GM21390 (cell line): ENCODE measurements around the gene ZBED2.

Source experiments
- ATAC-seq: cut with Tn5 transposase; IDR thresholded peaks from one replicate; pipeline ENCODE4 v1.9.1; 2021; ENCODE audit not compliant: unreplicated experiment

ZBED2 gene

DNA sequence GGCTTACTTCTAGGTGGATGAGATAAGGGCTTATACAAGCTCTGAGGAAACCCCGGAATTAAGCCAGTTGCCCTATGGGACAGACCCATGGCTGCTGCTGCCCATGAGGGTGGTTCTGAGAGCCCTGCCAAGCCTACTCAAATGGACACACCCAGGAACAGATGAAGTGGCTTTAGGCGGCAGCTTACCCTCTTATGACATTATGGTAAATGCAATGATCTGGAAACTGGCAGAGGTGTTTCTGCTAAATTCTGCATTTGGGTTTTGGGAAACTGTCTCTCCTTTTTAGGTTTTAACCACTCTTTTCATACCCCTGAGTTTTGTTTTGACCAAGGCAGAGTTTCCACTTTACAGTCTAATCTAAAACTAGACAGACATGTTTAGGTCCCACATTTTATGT, 9.0 kb upstream of the ZBED2 start:
- peak; percentile 25 for ATAC-seq

DNA sequence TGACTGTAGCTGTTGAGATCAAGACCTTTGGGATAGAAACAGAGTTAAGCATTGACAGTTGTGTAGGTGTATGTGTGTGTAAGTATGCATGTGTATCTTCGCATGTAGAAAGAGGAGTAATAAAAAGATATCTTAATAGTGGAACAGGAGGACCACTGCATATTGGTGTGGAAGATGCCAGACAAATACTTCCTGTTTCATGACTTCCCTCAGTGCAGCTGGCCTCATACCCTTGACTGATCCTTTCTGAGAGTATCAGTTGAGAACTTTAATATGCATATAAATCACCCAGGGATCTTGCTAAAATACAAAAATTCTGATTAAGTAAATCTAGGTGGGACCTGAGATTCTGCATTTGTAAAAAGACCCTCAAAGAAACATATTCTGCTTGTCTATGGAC, 8.5 kb upstream of the ZBED2 start:
- peak; percentile 65 for ATAC-seq

DNA sequence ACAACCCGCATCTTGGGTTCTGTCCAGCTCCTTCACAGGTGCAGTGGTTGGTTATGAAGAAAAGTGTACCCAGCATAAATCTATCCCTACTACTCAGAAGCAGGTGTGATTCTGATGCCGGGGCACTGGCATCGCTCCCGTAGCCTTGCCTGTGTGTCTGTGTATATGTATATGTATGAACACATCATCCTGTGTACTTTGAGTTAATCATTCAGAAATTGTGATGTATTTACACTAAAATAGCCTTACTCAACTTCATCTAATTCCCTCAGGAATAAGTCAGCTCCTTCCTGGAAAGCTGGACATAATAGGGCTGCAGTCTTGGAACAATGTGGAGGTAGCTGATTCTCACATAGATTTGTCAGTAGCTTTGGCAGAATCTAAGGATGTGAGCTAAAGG, 6.7 kb upstream of the ZBED2 start:
- ATAC-seq = no peak

DNA sequence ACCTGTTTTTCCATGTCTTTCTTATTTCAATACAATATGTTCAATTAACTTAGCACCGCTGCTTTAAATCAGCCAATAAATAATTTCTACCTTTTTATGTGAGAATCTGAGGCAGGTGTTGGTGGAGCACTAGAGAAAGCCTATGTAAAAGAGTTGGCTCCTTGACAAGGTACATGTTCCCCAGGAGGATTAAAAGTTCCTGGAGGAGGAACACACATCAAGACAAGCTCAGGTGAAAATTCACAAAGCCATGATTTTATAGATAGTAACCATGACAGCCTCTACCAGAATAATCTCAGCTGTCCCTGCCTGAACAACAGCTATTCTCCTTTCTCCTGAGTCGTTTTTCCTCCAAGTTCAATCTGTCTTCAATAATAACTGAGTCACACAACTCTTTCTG, 3.4 kb upstream of the ZBED2 start:
- ATAC-seq = no peak

DNA sequence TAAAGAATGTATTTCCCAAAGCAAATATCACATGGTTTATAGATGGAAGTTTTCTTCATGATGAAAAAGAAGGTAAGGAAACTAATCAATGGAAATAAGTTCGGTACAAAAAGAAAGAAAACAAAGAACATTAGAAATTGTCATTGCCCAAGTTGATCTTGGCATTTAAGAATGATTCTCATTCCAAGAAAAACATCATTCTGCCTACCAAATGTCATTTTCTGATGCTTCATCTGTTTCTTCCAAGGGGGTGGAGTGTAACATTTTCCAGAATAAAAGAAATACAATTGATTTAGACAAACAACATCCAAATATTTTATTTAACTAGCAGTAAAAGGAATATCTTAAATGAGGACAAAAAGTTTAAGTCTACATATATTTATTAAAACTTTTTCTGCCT, 3.0 kb upstream of the ZBED2 start:
- no peak for ATAC-seq

DNA sequence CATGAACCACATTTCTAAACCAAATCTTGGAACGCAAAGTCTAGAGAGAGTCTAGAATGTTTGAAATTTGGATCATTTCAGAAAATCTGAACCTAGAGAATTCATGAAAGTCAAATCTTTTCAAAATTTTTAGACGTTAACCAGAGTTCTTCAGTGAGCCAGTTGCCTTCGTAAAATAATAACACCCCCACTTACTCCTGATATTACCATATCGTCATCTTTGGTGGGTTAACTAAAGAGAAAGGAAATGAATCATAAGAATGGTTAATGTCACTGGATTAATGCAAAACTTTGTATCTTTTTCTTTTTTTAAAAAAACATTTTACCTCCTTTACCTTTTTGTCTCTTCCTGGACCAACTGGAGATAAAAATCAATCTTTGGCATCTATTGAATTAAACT, 1.2 kb upstream of the ZBED2 start:
- ATAC-seq = no peak

DNA sequence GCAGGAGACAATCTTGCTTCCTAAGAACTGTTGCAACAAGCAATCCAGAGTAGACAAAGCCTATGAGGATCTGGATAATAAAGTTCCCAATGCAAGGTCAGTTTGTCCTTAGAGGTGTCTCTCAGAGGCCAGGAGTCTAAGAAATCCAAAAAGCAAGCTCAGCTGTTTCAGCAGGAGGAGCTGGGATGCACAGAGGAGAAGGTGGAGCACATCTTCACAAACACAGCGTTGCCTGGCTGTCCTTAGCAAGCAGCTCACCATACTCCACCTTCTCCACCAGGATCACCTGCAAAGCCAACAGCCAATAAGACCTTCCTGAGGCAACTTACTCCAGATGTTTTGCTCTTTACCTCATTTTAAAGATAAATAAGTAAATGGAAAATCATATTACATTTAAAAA, 365 bp downstream of the ZBED2 start:
- ATAC-seq = no peak

DNA sequence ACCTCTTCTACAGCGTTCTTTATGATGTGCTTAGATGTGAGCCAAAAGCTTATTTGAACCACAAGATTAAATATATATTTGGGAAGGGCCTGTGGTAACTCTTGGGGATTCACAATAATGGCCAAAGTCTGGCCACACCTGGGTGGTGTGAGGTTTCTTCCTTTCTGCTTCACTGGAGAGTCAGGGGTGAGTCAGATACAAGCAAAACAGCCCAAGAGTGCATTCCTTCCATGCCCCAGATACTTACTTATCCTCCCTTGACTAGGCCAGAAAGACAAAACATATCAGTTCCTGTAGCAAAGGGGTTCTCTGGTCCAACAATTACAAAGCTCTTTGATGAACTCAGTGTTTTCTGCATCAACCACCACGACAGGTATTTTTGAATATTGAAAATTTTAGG, 941 bp downstream of the ZBED2 start:
- ATAC-seq = peak; percentile 63

DNA sequence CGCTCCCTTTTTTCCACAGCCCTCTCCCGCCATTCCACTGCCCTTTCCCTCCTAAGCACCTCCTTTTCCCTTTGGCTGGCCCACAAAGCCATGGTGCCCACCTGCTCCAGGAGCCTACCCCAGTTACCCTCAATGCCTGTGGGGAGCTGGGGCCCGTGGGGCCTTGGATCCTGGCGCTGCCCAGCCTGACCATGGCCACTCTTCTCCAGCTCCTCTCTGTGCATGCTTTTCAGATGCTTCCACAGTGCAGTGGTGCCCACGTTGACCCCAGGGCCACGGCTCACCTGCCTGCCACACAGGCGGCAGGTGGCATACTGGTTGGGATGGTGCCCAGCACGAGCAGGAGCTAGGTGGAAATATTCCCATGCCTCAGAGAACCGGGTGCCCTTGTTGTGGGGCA, 1.5 kb downstream of the ZBED2 start:
- ATAC-seq = peak; percentile 7

DNA sequence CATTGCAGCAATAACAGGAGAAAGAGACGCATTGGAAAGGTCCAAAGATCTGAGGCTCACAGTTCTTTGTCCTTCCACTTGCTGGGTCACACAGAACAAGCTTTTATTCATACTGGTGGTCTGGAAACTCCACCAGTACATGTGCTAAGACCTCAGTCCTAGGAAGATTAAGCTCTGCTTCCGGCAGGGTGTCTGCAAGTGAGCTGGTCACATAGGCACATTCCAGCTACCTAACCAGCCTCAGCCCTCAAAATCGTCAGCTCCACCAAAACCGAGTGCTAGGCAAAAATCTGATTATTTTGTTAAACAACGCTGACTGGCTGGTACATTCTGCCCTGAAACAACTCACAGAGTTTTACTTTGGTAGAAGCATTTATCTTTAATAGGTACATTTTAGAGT, 2.2 kb downstream of the ZBED2 start:
- no peak for ATAC-seq

DNA sequence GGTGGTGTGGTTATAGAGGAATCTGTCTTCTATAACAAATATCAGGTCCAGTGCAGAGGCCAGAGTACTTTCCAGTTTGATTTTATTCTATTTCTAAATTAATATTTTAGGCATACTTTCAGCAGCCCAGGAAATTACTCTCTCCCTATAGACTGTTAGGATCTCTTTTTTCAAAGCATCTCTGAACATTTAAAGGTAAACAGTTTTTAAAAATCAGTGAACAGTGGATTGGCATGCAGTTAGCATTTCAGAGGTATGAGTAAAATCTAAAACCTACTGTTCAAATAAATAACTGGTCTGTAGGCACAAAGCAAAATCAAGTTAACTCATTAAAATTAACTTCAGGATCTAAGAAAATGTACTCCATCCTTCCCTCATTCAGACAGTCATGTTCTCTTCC, 3.0 kb downstream of the ZBED2 start:
- no peak for ATAC-seq

DNA sequence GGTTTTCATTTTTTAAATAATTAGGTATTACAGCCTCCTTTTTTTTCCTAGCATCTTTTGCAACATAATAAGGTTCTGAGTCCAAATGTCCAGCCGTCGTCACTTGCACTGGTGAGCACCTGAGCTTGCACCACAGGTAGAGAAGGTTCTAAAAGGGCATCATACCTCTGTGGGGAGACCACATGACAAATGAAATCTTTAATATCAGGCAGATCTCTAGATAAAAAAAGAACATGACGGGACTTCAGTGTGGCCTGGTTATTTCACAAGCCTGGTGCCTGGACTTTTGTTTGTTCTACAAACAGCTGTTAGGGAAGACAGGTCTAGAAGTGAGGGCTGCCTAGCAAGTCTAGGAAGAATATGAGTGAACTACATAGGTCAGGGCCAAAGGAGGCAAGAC, 3.6 kb downstream of the ZBED2 start:
- ATAC-seq = no peak

DNA sequence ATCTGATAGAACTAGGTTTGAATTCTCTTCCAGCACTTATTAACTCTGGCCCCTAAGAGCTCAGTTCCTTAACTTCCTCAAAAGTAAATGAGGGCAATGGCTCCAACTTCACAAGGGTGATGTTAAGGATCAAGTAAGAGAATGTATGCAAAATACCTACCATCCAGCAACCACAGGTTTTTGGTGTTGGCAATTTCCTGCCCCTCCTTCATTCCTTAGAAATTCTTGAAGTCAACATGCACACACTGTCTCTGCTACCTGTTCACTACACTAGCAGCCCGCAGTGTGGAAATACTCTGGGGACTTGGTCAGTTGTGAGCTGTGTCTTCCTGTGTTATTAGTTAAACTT, 5.0 kb downstream of the ZBED2 start:
- ATAC-seq = no peak

DNA sequence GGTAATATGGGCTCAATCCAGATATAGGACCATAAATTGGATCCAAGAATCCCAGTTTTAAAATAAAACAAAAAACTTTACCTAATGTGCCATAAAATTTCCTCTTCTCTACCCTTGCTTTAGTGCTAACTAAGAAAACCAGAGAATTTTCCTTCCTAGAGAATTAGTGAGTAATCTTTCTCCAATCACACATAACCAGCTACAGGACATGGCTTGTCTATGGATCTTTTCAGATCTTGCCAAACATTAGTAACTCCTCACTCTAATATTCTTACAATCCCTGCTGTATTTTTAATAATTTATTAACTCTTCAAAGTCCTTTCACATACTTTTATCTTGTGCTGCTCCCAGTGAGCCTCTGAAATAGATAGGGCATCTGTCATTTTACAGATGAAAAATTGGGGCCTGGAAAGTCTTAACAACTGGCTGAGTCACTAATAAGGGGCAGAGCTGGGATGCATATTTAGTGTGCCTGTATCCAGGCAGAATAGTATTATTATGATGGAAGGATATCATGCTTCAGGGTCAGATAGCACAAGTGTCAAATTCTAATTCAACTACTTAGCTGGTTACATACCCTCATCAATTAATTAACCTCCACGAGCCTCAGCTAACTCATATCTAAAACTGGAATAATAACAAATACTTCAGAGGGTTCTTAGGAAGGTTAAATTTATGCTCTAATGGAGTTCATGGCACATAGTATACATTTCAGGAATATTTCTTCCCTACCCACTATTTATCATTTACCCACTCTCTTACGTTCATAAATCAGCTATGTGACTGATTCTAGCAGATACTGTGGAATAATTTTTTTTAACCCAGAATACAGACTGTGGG, 5.6 kb downstream of the ZBED2 start:
- no peak for ATAC-seq

DNA sequence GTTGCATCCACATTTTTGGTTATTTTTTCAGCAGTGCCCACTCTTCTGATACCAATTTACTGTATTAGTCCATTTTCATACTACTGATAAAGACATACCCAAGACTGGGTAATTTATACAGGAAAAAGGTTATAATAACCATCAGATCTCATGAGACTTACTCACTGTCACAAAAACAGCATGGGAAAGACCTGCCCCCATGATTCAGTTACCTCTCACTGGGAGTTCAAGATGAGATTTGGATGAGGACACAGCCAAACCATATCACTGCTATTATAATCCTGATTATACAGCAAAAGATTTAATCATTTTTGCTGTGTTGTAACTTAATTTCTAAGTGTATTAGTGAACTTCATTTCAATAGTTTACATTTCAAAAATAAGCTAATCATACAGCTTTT, 6.6 kb downstream of the ZBED2 start:
- no peak for ATAC-seq

DNA sequence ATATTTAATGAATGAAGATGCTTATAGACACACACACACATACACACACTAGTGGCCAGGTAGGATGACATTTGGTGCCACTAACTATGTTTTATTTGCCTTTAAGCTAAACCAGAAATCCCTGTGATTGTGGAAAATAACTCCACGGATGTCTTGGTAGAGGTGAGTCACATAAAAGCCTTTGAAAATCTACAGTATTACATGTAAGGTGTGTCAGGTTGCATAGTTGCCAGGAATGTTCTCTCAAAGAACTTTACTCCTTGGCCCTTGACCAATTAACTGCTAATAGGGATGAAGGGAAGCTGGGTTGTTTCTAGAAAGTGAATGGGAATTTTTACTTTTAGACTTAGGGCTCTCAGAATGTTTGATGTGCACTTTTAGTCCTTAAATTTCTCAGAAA, 9.9 kb downstream of the ZBED2 start:
- no peak for ATAC-seq

DNA sequence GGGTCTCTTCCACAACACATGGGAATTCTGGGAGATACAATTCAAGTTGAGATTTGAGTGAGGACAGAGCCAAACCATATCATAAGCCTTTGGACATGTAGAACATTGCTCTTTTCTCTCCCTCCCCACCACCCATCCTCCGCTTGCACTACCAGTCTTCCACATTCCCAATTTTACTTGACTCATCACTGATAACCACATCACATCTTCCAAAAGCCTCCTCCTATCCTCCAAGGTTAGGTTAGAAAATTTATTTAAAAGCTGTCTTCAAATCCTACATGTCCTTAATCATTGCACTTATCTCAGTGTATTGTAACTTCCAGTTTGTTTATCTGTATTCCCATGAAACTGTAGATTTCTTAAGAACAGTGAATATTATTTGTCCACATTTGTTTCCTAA, 10.4 kb downstream of the ZBED2 start:
- ATAC-seq = no peak

DNA sequence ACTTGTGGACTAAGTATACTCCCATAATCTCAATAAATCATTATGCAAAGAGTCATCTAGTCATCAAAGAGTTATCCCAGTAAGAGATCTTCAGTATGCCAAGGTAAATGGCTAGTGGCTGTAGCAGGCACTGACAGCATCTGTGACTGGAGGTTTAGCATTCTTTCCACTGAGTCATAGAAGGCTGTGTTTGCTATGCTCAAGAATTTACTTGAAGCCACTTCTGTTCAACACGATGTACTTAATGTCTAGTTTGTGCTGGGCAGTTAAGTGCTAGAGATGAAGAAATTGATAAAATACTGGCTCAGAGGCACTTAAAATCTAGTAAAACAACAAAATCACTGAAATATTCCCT, 13.0 kb downstream of the ZBED2 start:
- ATAC-seq = no peak

DNA sequence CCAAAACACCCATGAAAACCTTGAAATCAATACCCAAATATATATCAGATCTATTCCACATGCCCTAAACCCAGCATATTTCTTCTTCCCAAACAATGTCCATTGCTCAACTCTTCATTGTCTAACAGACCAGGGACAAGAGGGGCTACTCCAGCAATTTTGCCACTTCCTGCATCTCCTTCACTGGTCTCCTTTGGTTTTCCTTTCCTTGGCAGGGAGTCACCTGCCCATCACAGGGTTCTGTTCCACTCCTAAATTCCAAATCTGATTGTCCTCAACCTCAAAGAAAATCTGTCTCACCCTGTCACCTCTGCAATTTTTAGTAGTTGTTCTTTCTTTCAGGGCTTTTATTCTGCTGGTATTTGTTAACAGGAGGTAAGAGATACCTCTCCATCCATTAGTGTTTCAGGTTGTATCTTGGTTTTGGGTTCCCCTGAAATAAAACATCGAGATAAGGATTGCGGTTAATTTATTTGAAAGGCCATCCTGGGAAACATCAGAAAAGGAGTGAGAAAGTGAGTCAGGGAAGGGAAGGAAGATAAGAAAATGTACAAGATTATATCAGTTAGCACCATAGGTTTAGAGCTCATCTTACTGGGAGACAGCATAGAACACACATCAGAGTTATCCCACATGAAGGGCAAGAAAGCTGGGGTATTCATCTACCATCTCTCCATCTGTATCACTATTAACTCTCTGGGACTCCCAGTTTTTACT, 13.6 kb downstream of the ZBED2 start:
- no peak for ATAC-seq

DNA sequence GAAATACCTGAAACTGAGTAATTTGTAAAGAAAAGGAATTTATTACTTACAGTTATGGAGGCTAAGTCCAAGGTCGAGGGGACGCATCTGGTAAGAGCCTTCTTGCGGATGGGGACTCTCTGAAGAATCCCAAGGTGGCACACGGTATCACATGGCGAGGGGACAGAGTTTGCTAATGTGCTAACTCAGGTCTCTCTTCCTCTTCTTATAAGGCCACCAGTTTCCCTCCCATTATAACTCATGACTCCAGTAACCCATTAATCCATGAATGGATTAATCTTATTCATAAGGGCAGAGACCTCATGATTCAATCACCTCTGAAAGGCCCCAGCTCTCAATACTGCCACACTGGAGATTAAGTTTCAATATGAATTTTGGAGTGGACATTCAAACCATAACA, 15.7 kb downstream of the ZBED2 start:
- ATAC-seq = no peak

DNA sequence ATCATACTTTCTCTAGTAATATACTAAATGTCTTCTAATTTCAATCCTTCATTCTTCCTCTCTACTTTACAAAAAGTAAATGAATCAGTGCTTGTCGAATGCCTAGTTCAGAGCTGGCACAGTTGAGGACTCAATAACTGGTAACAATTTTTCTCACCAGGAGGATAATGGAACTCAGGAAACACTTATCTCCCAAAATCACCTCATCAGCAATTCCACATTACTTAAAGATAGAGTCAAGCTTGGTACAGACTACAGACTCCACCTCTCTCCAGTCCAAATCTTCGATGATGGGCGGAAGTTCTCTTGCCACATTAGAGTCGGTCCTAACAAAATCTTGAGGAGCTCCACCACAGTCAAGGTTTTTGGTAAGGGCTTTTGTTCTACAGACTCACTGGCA, 16.3 kb downstream of the ZBED2 start:
- ATAC-seq = no peak

DNA sequence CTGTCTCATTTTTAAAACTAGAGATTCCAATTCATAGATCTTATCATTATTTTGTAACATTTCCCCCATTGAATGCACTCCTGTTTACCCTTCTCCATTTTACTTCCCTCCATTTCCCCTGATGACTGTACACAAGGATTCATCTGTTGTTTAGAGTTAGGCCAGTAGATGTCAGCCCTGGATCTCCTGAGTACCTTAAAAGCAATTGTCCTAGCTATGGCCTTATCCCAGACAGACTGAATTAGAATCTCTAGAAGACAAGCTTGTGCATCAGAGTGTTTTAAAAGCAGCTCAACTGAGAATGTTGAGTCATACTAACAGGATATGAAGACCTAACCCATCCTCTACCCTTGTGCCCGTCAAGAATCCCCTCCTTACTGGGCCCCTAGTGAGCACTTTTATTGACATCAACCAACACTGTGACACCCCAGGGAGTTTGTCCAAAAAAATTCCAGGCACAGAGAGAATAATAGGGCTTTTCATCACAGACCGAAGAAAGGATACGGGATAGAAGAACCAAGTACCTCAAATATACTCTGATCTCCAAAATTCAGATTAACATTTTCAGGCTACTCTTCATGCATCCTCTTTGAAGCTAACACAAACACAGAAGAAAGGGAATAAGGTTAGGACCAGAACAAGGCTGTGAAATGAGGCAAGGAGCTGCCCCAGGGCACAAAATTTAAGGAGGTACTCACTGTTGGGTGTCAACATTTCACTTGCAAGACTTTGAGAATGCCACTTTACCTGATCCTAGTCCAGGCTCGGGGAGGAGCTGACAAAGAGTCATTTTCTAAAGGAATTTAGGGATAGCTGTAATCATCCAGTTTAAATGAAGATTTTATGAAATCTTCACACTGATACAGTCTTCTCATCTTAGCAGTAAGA, 17.1 kb downstream of the ZBED2 start:
- peak; percentile 93 for ATAC-seq
